Islet precursor cell (in vitro differentiated cells): ENCODE results near the gene PHF14.
"Not testable (repeated sequence)": the region's sequence is repeated elsewhere in the genome, so short reads cannot be mapped to it uniquely, and the experiment has no call there.

Experiments
- DNase-seq: peaks from one replicate; pipeline ENCODE4 v3.0.0-alpha.2; 2018

Gene PHF14

DNA sequence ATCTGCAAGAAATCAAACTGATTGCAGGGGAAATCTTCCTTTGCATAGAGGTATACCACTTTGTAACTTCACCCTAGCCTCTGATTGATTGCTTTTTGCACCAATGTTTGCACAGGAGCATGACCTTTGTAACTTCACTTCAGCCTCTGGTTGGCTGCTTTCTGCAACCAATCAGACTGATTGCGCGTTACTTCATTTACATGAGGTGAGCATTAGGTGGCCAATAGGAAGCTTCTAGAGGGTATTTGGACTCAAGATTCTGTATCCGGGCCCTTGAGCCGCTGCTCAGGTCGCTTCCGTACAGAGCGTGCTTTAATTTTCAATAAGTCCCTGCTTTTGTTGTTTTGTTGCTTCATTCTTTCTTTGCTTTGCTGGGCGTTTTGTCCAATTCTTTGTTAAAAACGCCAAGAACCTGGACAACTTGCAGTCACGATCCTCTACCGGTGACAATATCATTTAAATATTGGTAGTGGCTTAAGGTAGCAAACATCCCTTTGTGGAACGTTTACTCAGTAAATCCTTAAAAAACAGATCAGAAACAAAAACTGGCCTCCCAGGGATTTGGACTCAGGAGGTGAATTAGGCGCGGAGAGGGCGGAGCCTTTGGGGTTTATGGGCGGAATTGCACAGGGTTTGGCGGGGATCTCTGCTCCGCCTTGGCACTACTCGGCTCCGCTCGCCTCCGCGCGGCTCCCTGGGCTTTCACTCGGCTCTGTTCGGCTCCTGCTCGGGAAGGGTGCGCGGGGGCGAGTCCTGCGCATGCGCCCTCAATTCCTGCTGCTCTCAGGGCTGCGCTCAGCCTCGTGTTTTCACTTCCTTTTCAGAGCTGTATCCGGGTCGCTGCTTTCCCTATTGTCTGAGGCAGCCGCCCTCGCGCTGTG is at the start of gene PHF14:
Gene PHF14 (plus strand): TSS at position 812 of the 881 bp plus-strand sequence. CDS start 452 bp downstream, outside the sequence.
- DNase-seq: peak; percentile 98

- peak; percentile 66 for DNase-seq
Observed at GRCh38 chr7:10924370-10924769, 49.3 kb upstream of the PHF14 start.

GRCh38 chr7:10928203-10928602 is 45.5 kb upstream of the PHF14 start:
- not testable (repeated sequence) for DNase-seq

- no peak for DNase-seq
Observed at GRCh38 chr7:10930551-10930950, 43.1 kb upstream of the PHF14 start.

GRCh38 chr7:10931161-10931560 is 42.5 kb upstream of the PHF14 start:
- DNase-seq: no peak

- no peak for DNase-seq
Observed at GRCh38 chr7:10934292-10934691, 39.4 kb upstream of the PHF14 start.

DNA sequence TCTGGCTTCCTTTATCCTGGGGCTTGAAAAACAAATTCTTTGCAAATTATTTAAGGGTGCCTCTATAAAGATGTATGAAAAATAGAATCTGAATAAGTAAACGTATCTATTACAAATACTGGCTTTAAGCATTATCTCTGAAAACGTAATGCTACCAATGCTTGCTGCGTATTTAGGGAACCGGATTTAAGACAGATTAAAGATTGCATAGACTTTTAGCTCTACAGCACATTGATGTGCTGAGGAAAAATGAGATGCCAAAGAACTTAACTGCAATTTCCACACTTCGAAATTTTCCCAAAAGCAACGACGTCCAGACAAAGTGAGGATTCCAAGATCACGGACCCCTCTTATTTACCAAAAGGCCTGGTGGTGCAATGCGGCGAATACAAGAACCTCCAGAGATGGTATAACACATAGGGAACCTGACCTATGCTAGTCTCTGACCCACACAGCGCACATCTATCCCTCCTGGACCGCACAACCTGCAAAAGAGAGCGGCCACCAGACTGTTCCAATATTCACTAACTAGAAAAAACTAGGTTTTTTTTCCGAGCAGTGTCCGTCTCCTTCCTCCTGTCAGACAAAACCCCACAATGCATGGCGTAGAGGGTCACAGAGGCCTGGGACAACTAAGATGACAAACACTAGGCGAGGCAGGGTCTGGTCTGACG is 34.3 kb upstream of the PHF14 start:
- no peak for DNase-seq

- DNase-seq: peak; percentile 96
Observed at GRCh38 chr7:10939911-10940703, 33.6 kb upstream of the PHF14 start.

DNA sequence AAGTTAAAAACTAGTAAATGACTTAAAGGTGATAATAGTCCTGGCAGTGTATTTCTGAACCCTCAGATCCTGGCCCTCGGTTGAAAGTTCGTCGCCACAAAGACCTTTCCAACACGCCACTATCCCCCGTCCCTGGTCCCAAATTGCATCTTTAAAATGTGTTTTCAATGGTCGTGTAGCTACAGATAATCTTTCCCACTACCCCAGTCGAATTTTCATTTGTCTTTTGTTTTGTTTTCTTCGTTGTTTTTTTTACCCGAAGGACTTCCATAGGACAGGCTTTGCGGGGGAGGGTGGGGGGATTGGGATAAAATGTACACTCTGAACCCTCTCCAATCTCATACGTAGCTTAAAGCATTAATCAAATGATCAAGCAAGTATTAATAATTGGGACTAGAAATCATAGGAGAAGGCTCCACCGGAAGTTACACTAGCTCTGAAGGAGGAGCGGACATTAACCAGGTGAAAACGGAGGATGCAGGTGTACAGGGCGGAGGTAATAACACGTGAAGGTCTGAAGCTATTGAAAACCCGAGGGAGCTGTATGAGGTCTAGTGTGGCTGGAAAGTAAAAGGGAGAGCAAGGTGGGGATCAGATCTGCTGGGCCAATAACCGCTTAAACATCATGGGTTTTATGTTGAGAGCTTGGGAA is 32.8 kb upstream of the PHF14 start:
- DNase-seq: no peak

DNA sequence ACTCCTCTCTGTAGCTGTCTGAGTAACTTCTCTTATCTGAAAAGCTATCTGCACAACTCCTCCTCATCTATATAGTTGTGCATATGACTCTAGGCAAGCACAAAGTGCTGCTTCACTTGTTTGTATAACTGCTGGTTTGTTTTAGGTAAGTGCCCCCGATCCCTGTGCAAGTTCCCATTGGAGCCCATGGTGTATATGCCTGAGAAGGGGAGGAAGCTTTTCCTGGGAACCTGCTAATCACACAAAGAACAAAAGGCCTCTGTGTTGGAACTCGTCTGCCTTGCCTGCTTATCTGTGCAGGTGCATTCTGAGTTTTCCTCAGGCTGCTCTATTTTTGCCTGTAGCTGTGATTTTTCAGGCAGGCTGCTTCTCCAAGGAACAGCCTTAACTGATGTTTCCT is 23.2 kb upstream of the PHF14 start:
- DNase-seq: peak; percentile 66

DNA sequence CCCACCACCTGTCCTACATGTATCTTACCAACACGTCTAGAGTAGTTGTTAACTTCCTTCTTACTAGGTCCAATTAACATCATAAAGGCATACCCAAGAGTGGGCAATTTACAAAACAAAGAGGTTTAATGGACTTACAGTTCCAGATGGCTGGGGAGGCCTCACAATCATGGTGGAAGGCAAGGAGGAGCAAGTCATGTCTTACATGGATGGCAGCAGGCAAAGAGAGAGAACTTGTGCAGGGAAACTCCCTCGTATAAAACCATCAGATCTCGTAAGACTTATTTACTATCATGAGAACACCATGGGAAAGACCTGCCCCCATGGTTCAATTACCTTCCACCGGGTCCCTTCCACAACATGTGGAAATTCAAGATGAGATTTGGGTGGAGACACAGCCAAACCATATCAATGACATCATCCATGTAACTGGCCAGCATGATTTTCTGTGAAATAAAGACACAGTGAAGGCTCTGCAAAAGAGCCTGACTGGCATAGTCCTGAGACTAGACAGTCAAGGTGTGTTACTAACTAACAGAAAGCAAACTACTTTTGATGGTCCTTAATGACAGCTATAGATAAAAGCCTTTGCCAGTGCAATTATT is 22.6 kb upstream of the PHF14 start:
- not testable (repeated sequence) for DNase-seq

- DNase-seq: no peak
Observed at GRCh38 chr7:10952588-10952987, 21.1 kb upstream of the PHF14 start.

GRCh38 chr7:10953078-10953750 is 20.5 kb upstream of the PHF14 start:
- DNase-seq: not testable (repeated sequence)

DNA sequence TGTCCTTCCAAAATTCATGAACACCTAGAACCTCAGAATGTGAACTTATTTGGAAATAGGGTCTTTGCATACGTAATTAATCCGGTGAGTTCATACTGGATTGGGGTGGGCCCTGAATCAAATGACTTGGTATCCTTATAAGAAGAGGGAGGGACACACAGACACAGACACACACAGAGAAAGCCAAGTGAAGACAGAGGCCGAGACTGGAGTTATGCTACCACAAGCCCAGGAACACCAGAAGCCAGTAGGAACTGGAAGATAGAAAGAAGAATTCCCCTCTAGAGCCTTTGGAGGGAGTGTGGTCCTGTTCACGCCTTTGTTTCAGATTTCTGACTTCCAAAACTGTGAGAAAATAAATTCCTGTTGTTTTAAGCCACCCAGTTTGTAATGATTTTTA is 17.1 kb upstream of the PHF14 start:
- DNase-seq: no peak

- not testable (repeated sequence) for DNase-seq
Observed at GRCh38 chr7:10960242-10960641, 13.4 kb upstream of the PHF14 start.

- not testable (repeated sequence) for DNase-seq
Observed at GRCh38 chr7:10965016-10965415, 8.7 kb upstream of the PHF14 start.

- DNase-seq: no peak
Observed at GRCh38 chr7:10972174-10972573, 1.5 kb upstream of the PHF14 start.

GRCh38 chr7:10973942-10974911 is 555 bp downstream of the PHF14 start:
- DNase-seq: peak; percentile 71

DNA sequence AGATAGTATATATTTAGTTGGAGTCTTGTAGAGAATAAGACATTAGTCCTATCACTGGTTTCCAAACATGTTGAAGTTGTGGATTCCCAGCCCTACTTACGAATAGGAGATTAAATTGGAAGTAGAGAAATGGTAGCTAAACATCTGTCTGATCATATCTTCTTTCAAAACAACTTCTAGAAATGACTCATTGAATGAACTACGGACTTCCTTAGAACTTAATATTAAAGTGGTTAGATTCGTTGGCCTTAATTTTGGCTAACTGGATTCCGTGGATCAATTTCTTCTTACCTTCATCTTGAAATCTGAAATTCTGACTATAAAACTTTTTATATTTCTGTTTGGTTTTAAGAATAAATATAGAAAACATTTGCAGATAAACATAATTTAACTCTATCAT is 3.4 kb downstream of the PHF14 start:
- no peak for DNase-seq

- DNase-seq: no peak
Observed at GRCh38 chr7:10981317-10981716, 7.6 kb downstream of the PHF14 start.
